GM21576 (cell line): ENCODE results near the gene C19orf38.

Source experiments
- ATAC-seq: cut with Tn5 transposase; IDR thresholded peaks from one replicate; pipeline ENCODE4 v1.9.1; 2021; ENCODE audit warnings: mild to moderate bottlenecking, moderate library complexity; ENCODE audit not compliant: unreplicated experiment

Gene C19orf38

GRCh38 chr19:10899151-10899653 is 51.0 kb downstream of the C19orf38 start:
- no peak for ATAC-seq

- no peak for ATAC-seq
These were observed 59.7 kb downstream of the C19orf38 start for GRCh38 chr19:10907925-10908324.

GRCh38 chr19:10908380-10908960 is 60.3 kb downstream of the C19orf38 start:
- no peak for ATAC-seq

- no peak for ATAC-seq
These were observed 63.6 kb downstream of the C19orf38 start for GRCh38 chr19:10911579-10912363.

- ATAC-seq: no peak
These were observed 64.4 kb downstream of the C19orf38 start for GRCh38 chr19:10912619-10913018.

GRCh38 chr19:10913716-10914340 is 65.6 kb downstream of the C19orf38 start:
- ATAC-seq: no peak

- no peak for ATAC-seq
These were observed 67.2 kb downstream of the C19orf38 start for GRCh38 chr19:10915130-10916091.

GRCh38 chr19:10916602-10917001 is 68.4 kb downstream of the C19orf38 start:
- no peak for ATAC-seq

- no peak for ATAC-seq
These were observed 70.1 kb downstream of the C19orf38 start for GRCh38 chr19:10918359-10918758.
